SW480 (cell line): ENCODE measurements around the gene TPCN1.

Source experiments
- DNase-seq: peaks from one replicate; pipeline ENCODE4 v3.0.0-alpha.2; 2016; ENCODE audit warnings: low spot score

TPCN1 gene

DNA sequence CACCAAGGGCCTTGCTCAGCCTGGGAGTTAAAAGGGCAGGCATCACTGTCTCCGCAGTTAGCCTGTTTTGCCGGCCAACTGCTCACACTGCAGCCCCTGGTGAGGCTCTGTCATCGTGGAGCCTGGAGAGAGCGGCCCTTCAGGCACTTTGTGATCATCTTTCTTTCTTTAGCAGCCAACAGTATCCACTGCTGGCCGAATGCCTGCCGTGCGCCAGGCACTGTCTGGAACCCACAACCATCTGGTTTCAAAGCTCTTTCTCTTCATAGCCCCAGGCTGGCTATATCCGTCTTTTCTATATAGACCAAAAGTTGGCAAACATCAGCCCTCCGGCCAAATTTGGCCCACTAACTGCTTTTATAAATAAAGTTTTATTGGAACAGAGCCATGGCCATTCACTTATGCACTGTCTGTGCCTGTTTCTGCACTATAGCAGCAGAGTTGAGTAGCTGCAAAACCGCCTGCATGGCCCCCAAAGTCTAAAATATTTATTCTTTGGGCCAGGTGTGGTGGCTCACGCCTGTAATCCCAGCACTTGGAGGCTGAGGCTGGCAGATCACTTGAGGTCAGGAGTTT lies 84.1 kb downstream of the TPCN1 start:
- no peak for DNase-seq

DNA sequence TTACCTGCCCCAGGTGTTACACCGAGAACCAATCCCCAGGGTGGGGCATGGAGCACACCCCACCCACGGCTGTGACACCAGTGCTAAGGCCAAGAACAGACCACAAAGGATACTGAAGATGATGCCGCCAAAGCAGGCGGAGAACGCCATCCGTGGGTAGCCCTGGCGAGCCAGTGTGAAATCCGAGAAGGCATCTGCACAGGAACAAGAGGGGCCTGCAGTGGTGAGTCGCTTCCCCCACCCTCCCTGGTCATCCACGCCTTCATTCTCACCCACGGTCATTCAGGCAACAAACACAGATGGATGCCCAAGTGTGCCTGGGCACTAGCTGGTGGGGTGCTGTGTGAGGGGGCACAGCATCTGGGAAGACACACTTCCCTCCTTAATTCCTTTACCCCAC lies 85.1 kb downstream of the TPCN1 start:
- peak; percentile 37 for DNase-seq

DNA sequence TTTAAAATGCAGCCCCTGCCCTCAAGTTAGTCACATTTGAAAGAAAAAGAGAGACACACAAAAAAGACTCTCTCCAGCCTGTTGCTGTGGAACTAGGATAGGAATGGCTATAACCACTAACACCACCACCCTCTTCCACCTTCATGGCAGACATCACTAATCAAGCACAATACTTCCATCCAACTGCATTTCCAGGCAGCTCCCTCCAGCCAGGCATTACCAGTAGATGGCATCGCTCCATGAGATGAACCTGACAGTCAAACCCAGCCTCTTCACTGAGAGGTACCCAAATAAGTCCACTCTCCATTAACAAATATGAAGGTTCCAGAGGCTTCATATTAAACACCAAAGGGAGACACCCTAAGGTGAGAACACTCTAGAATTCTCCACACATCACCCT lies 89.2 kb downstream of the TPCN1 start:
- DNase-seq, result peak; percentile 26

DNA sequence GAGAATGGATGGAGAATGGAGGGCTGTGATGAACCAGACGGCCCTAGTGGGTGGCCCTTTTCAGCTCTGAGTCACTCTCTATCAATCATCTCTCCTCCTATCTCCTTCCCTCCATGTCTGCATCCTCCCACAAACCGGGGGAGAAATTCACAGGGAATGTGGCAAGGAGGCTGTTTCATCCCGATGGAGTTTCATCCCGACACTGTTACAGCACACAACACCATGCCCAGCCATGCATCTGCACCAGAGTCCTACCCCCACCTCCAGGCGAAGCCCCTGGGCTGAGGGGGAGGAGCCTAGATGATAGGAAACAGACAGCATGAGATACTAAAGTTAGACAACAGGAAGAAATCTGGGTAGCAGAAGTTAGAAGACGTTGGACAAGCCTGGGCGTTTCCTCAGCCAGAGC lies 92.9 kb downstream of the TPCN1 start:
- DNase-seq, result no peak

DNA sequence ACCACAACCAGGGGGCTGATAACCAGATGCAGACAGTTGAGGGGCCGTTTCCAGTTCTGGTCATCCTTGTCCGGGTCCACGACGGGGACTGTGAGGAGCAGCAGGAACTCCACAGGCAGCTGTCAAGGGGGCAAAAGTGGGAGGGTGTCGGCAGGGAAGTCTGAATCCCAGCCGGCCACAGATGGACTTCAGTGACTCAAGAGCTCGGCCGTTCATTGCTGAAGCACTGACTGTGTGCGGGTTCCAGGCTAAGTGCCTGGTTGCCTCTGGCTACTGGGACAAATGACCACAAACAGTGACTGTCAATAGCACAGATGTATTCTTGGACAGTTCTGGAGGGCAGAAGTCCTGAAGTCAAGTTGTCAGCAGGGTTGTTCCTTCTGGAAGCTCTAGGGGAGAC lies 94.1 kb downstream of the TPCN1 start:
- DNase-seq, result no peak

DNA sequence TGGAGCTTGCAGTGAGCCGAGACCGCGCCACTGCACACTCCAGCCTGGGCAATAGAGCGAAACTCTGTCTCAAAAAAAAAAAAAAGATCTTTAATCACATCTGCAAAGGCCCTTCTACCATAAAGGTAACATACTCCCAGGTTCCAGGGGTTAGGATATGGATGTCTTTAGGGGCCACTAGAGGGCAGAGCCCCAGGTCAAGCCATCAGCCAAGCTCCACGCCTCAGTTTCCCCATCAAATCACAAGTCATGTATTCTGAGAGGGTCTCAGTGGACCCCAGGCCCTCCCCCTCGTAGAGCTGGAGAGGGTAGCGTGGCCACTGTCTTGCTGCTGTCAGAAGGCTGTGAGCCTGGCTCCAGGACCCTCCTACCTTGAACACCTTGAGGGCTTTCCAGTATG lies 94.9 kb downstream of the TPCN1 start:
- no peak for DNase-seq

DNA sequence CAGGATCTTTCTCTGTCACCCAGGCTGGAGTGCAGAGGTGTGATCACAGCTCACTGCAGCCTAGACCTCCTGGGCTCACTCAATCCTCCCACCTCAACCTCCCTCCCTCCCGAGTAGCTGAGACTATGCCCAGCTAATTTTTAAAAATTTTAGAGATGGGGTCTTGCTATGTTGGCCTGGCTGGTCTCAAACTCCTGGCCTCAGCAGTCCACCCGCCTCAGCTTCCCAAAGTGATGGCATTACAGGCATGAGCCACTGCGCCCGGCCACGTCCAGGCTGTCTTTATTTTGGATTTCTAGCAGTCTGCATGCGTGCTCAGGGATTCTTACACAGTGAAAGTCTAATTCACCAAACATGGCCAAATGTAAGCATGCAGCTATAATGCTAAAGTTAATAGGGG lies 95.9 kb downstream of the TPCN1 start:
- DNase-seq, result no peak

DNA sequence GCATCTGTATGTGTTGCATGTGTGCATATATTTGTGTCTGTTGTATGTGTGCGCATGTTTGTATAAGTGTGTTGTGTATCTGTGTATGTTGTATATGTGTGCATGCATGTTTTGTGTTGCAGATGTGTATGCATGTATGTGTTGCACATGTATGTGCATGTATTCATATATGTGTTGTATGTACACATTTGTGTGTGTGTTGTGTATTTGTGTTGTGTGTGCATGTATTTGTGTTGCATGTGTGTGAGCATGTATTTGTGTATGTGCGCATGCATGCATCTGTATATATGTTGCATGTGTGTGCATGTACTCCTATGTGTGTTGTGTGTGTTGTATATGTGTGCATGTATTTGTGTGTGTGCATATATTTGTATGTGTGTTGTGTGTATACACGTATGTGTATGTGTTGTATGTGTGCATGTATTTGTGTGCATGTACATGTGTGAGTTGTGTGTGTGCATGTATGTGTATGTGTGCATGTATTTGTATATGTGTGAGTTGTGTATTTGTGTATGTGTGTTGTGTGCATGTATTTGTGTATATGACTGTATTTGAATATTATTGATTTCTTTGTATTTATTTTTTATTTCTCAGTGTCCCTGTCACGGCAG lies 96.9 kb downstream of the TPCN1 start:
- no peak for DNase-seq

DNA sequence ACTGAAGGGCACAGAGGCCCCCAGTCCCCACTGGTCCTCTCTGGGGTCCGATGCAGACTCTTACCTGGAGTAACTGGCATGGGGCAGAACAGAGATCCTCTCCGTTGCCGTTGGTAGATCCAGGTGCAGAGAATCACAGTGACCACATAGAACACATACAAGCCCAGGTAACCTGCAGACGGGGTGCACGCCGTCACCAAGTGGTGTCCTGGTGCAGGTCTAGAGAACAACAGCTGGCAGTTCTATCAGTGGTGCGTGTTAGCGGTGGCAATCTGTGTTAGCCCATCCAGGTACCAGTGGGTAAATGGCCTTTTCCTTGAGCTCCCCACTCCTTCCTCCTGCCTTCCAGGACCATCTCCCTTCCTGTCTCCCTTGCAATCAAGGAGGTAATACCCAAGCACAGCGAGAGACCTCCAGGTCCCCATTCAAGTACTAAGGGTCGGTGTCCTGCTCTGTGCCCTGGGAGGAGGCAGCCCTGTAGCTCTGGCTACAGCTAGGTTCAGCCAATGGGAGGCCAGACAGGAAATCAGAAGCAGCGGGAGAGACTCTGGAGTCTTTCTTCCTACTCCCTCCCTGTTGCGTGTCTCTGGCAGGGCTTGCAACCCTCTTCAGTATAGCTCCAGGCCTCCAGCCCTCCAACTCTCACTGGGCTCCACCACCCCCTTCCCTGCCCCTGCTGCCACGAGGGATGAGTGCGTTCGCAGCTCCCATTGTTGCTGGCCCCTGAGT lies 97.8 kb downstream of the TPCN1 start:
- no peak for DNase-seq

DNA sequence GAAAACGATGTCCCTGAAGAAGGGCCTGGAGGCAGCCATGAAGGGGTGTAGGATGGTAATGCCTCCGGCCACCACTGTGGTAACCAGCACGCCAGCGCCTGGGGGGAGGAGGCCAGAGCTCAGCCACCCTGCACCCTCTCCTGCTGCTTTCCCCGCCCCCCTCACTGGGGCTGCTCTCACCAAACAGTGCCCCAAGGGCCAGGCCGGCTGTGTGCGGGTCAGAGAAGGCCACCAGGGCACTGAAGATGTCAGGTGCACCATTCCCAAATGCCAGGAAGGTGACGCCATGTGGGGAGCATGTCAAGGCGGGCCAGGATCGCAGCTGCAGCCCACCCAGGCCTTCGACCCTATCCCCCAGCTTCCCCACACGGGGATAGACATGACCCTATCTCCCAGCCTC lies 99.1 kb downstream of the TPCN1 start:
- no peak for DNase-seq

DNA sequence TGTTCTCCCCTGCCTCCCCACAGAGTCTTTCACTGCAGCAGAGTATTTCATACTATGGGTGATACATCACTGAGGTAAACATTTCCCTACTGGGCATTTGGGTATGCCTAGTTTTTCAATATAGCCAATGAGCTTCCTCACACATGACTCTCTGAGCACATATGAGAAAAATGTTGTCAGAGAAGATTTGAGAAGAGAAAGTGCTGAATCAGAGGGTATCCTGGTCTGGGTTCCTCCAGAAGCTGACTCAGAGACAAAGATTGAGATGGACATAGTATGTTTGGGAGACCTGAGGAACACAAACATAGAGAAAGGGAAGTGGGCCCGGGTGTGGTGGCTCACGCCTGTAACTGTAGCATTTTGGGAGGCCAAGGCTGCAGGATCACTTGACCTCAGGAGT lies 101.1 kb downstream of the TPCN1 start:
- no peak for DNase-seq

DNA sequence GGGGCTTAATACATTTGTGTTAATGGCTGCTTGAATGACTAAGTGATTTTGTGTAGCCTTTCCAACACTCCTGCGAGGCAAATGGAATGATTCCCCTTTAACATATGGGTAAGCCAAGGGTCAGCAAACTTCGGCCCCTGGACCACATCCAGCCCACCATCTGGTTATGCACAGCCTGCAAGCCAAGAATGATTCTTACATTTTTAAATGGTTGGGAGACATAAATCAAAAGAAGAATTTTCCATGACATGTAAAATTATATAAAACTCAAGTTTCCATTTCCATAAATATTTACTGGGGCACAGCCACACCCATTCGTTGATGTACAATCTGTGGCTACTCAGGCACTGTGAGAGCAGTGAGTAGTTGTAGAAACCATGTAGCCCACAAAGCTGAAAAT lies 104.7 kb downstream of the TPCN1 start:
- no peak for DNase-seq

DNA sequence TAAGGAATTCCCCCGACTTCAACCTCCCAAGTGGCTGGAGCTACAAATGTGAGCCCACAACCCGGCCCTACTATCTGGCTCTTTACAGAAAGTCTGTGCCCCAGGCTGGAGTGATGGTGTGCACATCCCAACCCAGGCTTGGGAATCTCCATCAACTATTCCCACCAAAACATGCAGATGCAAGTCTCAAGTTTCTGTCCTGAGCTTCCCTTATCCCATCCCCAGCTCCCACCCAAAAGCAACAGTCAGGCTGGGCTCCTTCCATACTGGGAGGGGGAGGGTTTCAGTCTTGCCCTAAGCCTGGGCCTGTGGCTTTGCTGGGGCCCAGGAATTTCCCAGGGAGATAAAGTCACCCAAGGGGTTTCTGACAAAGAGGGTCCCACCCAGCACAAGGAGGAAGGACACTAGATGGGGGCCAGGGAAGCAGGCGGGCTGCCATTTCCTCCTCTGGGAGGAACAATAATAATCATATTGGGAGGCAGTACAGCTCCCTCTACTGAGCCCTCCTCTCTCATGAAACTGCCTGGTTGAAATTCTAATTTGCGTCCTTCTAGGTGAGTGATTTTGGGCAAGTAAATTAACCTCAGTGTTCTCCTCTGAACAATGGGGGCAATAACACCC lies 105.6 kb downstream of the TPCN1 start:
- DNase-seq, result no peak

DNA sequence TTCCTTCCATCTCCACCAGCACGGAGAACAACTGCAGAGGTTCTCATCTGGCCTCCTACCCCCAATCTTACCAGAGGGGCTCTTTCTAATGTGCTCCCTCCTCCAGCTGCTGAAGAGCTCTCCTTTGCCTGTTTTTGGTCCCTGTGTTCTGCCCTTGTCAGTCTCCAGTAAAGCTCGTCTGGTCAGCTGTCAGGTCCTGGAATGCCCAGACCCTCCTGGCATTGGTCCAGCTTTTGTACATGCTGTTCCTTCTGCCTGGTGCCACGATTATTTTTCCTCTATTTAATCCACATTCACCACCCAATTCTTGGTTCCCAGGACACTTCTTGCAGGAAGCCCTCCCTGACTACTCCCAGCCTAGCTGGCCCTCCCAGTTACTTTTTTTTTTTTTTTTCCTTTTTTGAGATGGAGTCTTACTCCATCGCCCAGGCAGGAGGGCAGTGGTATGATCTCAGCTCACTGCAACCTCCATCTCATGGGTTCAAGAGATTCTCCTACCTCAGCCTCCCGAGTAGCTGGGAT lies 107.2 kb downstream of the TPCN1 start:
- no peak for DNase-seq

DNA sequence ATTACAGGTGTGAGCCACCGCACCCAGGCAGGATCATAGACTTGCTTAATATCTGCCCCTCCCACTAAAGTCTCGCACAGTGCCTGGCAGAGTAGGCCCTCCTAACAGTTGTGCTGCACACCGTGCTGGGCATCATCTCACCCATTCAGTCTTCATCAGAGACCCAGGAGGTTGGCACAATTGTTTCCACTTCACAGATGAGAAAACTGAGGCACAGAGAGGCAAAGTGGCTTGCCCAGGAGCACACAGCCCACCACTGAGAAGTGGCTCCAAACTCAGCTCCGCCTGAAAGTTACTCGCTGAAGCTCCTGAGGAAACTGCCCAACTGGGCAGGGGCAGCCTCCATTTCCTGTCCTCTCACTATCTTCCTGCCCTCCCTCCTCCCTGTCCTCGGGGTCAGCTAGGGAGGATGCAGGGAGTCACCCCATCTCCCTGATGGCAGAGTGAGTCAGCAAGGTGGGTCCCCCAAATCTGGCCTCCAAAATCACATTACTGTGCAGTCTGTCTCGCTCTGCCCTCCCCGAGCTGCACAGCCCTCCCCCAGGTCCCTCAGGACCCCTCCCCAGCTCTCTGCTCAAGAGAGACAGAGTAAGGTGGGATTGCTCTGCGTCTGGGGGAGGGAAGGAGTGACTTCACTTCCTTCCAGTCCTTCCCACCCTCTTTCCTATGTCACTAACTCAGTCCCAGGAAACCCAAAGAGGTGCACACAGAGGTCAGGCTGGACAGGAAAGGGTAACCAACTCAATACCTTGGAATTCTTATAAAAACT lies 107.9 kb downstream of the TPCN1 start:
- no peak for DNase-seq

DNA sequence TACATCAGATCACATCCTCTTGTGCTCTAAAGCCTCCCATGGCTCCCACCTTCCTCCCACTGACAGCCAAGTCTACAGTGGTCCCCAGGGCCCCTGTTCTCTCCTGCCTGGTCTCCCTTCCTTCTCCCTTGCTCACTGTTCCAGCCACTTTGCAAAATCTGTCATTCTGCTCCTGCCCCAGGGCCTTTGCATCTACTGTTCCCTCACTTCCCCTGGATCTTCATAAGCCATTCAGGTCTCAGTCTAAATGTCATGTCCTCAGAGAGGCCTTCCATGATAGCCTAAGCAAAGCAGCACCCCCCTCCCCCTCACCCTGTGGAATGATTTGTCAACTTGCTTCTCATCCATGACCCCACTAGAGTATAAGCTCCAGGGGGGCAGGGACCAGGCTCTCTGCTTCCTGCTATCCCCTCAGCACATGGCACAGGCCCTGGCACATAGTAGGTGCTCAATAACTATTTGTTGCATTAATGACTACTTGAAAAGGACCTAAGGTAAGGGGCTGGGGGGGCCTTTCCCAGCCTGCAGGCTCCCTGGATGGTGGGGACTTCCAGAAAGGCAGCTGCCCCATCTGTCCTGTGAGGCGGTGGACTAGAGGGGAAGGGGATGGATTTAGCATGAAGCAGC lies 108.6 kb downstream of the TPCN1 start:
- DNase-seq, result no peak

DNA sequence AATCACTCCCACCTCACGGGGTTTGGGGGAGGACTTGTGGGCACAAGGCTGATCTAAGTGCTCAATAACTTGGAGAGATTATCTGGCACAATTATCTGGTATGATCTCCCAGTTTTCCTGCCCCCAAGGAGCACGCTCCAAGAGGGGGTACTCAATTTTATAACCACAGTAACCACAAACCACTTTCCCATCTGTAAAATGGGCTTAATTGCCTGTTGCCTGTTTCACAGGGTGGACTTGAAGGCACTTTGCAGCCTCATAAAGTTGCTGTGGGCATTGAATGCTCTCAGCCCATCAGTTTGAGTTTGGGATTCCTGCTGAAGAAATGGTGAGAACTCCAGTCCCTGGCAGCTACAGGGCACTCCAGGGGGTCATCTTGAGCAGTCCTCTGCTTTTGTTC lies 109.2 kb downstream of the TPCN1 start:
- DNase-seq, result no peak

DNA sequence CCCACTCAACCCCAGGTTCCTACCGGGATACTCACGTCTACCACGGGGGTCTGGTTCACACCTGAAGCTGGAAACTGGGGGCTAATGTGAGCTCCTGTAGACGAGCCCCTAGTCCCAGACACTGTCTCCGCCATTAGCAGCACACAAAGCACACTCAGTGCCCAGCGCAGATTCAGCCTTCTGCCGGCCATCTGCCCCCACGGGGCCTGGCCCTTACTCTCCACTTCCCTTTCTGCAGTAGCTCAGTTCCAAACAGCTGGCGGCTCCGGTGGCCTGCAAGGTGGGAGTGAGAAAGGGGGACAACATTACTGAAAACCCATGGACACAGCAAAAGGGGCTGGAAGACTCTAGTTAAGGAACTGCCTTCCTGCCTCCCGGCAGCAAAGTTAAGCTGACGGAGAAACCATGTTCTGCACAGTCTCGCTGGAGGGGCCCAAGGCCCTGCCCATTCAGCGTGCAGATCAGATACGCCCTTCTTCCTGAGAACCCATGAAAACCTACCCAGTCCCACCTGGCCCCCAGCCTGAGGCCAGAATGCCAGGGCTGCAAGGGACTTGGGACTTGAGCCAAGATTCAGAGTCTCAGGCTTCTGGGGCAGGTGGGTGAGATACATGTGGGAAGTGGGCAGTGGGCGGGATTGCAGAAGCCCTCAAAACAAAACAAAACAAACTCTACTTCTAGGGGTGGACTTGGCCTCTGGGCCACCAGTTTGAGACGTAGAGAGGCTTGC lies 111.6 kb downstream of the TPCN1 start:
- DNase-seq, result no peak

DNA sequence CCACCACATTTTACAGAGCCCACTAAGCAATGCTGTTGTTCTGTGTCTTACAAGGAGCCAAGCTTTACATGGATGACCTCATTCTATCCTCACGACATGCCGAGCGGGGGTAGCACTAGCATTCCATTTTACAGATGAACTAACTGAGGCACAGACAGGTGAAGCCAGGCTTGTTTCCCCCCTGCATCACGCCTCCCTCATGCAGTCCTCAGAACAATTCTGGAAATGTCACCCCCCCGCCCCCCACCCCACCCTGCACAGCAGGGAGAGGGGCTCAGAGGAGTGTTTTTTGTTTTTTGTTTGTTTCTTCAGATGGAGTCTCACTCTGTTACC lies 112.1 kb downstream of the TPCN1 start:
- no peak for DNase-seq

DNA sequence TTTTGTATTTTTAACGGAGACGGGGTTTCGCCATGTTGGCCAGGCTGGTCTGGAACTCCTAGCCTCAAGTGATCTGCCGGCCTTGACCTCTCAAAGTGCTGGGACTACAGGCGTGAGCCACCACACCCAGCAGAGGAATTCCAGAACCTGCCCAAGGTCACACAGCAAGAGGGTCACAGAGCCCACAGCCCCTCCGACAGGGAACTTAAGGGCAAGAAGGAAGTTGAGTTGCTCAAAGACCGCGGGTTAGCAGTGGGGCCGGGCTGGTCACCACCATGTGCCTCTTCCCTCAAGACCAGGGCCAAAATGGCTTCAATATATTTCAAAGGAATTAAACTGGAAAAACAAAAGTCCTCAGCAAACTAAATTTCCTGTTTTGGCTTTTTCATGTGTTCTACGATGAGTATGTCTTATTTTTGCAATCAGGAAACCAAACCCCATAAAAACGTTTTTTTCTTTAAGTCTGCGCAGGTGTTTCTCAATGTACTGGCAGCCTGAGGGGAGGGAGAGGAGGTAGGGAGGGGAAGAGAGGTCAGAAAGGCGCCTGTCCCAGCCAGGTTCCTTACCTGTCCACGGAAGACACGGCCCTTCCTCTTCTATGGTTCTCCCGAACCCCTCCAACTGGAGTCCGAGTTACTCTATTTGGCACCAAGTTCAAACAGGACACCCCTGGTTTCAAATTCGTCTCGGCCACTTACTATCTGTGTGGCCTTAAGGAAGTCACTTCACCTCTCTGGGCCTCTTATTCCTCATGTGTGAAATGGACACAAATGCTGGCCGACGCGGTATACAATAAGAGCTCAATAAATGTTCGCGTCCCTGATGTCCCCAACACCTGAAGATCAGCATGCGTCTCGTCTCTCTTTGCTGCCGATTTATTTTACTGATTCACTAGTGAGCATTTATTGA lies 112.9 kb downstream of the TPCN1 start:
- no peak for DNase-seq
